ENCODE measurements around the gene TEX22.

Gene TEX22

DNA sequence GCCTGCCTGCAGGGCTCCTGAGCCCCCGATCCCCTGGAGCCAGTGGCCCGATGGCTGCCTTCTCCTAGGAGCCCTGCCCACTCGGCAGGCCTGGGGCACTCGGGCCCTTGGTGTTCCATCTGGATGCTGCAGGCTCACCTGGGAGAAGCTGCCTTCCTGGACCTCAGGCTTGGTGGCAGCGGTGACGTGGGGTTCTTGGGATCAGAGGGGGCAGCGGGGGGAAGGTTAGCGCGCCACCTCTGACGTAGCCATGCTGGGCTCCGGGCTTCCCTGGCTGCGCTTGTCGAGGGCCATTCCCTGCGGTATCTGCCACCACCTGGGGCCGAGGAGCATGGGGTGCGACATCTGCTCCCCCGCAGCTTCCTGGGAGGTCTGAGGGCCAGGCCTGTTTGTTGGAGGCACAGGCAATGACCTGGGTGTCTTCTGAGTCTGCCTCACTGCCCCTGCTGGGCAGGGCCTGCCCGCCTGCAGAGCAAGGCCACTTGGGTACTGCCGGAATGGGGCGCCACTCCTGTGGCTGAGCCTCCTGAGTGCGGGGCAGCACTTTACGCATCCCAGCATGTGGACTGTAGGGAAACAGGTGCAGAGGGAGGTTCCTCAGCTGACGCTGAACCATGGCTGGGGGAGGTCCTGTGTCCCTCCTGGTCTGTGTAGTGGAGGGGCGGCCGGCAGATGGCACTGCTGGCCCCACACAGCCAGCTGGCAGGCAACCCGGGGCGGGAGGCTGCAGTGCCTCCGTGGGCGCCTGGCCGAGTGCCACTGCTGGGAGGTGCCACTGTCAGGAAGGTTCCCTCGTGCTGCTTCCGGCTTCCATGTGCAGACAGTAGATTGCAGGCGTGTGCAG, 41.6 kb downstream of the TEX22 start:
- no peak for DNase-seq (ENCODE audit: low spot score)

DNA sequence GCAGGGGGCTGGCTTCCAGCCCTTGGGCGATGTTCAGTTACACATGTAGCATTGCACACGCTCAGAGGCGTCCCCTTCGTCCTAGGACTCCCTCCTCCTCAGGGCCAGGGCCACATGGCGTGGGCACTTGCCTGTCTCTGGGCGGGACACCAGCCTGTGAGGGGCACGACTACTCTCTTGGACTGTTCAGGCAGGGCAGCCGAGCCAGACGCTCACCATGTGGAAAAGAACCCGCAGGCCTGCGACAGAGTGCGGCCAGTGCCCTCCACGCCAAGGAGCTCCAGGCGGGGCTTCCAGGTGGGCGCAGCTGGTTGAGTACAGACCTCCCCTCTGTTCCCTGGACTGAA, 42.2 kb downstream of the TEX22 start:
- DNase-seq (ENCODE audit: low spot score): no peak

DNA sequence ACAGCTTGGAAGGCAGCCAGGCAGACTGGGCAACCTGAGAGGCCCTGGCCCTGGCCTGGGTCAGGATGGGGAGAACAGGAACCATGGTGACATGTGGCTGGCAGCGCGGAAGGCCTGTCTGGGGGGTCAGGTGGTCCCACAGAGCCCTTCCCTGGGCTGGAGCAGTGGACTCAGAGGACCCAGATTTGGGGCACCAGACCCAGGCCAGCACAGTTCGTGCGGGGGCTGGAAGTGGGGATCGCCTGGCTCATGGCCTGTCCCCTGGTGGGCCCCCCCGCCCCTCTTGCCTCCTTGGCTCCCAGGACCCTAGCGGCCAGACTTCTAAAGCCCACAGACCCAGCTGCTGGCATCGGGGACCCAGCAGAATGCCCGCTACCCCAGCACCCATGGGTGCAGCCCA, 42.7 kb downstream of the TEX22 start:
- no peak for DNase-seq (ENCODE audit: low spot score)

DNA sequence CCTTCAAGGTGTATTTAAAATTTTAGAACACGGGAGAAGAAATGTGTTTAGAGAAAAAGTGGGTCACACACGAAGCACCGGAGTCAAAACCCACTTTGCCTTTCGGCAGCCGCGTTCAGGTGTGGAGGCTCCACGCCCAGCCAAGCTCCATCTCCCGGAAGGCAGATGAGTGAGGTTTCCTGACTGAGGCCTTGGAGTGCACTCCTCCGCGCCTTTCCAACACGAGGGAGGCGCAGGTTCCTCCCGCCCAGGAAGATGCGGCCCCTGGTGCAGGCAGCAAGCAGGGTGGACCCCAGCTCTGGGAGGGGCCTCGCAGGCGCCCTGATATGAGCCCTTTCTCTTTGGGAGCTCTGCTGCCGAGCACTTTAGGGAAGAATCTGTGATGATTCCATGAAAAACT, 43.8 kb downstream of the TEX22 start:
- DNase-seq (ENCODE audit: low spot score): no peak

DNA sequence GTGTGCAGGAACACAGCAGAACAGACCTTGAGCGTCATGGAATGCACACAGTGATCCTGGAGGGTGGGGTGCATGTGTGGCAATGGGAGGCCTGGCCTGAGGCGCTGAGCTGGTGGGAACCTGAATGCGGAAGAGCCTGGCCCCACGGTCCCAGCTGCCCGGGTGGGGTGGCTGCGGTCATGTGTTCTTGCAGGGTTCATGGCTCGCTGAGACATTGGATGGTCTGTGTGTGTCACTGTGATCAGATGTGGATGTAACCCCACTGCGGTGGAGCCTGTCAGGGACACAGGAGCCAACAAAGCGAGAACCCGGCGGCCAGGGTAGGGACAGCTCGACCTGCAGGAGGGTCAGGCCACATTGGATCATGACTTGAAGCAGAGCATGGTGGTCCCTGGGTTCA, 44.5 kb downstream of the TEX22 start:
- DNase-seq (ENCODE audit: low spot score): no peak

DNA sequence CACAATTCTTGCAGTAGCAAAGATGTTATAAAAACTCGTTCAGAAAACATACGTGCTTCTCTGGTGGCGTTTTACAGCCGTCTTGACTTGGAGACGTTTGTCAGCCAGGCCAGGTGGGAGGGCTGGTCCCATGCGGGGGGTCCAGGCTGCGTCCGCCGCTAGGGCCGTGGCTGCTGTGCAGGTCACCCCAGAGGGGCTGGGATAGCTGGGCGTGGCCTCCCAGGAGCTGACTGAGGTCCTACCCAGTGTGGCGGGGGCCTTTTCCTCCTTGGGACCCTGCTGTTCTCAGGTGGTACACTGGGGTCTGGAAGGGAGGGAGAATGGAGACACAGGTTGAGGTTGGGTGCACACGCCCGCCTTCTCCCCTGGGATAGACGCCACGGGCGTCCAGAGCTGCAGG, 46.5 kb downstream of the TEX22 start:
- no peak for DNase-seq (ENCODE audit: low spot score)

DNA sequence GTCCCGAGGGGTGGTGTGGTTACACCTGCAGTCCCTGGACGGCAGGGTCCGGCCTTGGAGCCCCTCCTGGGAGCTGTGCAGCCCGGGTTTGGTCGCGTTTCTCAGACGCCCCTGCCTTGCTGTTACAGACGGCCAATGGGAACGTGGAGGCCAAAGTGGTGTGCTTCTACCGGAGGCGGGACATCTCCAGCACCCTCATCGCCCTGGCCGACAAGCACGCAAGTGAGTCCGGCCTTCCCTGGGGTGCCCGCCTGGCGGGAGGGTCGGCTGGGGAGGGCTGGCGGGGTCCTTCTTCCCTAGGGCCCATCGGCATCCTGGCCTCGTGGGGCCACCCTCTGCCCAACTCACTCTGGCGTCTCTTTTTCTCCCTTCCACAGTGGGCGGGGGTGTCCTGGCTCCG, 47.0 kb downstream of the TEX22 start:
- no peak for DNase-seq (ENCODE audit: low spot score)

DNA sequence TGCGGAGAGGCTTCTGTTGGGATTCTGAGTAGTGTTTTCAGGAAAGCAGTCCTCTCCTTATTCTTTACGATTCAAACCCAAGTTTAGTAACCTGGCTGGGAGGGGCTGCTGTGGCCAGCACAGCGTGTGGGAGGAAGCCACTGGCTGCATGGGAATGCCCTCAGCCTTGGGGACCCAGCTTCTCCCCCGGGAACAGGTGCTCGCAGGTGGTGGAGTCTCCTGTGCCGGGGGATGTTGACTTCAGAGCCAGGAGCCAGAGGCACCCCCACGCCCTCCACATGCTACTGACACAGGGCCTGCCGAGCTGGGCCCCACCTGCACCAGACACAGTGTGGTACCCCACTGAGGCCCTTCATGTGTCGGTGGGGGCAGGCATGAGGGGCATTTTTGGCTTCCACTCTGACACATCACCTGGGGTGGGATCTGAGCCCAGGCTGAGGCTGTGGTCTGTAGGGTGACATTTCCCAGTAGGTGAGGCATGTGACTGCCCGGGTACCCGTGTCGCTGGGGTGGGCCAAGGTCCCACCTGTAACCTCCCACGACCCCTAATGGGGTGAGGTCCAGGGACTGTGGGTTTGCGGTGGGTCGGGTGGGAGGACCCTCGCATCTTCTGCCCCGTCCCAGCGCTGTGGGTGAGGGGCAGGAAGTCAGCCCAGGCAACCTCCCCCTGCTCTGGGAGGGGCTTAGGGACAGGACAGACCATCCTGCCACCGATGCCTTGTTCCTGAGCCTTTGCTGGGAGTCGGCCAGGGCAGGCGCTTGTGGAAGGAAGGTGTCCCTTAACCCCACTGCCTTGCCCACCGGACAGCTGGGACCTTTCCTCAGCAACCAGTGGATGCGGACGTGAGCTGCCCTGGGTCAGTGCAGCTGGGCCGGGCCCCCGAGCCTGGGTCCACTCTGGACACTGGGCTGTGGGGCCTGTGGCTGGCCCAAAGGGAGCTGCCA, 47.8 kb downstream of the TEX22 start:
- no peak for DNase-seq (ENCODE audit: low spot score)

DNA sequence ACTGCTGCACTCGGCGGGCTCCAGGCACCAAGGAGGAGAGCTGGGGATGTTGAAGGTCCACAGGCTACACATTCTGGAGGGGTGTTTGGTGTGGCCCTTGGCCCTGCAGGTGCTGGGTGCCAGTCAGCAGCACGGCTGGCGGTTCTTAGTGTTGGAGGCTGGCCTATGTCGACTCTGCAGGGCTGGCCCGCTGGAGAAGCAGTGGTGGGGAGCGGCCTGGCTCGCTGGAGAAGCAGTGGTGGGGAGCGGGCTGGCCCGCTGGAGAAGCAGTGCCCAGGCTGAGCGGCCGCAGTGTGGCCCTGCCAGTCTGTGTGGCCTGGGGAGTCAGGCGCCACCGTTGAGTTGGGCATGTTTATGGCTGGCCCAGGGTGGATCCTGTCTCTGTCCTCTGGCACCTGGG, 48.6 kb downstream of the TEX22 start:
- DNase-seq (ENCODE audit: low spot score): no peak

DNA sequence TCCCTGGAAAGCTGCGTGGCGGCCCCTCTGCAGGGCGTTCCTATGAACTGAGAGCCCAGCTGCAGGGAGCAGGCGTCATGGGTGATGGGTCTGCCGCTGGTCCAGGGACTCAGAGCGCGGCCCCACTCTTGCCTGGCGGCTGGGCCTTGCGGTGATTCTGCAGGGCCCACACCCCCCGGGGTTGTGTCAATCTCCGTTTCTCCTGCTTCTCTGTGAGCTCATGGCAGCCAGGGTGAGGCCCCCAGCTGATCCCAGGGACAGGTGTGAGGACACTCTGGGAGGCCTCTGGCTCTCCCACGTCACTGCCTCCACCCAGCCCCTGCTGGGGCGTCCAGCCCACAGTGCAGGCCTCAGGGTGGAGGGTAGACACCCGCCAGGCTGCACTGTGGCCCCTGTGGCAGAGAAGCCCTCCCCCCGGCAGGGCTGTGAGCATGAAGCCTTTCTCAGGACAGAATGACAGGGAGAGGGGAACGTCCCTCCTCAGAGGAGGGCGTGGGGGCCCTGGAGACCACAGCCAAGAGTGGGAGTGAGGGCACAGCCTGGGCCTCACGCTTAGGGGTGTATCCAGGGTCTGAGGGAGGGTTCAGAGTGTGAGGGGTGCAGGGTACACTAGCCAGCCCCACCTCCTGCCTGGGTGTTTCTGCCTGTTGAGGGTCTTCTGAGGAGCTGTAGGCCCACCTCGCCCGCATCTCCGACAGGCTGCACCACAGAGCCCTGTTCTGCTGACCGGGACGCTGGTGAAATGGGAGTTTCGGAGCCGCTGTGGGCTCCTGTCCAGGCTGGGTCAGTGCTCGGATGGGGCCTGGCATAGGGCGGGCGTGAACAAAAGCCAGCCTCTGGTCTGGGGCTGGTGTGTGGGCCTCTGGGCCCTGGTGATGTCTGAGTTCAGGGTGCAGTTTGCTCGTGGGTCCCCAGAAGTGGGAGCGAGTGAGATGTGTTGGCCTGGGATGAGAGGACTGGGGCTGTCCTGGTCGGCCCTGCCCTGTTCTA, 49.6 kb downstream of the TEX22 start:
- no peak for DNase-seq (ENCODE audit: low spot score)

DNA sequence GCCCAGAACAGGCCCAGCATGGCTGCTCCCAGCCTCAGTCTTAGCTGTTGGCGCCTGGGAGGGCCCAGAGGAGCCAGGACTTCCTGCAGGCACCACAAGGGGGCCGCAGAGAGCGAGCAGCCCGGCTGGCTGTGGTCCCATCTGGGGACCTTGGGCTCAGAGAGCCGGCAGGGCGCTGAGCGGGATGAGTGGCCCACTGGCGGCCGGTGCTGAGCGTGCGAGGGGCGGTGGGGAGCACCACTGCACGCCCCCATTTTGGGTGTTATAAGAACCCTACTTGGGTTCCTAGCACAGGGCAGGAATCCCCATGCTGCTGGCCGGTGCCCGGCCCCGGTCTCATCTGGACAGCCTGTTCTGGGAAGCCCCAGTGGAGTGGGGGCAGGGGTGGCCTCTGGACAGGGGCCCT, 50.4 kb downstream of the TEX22 start:
- DNase-seq (ENCODE audit: low spot score): peak; percentile 91

DNA sequence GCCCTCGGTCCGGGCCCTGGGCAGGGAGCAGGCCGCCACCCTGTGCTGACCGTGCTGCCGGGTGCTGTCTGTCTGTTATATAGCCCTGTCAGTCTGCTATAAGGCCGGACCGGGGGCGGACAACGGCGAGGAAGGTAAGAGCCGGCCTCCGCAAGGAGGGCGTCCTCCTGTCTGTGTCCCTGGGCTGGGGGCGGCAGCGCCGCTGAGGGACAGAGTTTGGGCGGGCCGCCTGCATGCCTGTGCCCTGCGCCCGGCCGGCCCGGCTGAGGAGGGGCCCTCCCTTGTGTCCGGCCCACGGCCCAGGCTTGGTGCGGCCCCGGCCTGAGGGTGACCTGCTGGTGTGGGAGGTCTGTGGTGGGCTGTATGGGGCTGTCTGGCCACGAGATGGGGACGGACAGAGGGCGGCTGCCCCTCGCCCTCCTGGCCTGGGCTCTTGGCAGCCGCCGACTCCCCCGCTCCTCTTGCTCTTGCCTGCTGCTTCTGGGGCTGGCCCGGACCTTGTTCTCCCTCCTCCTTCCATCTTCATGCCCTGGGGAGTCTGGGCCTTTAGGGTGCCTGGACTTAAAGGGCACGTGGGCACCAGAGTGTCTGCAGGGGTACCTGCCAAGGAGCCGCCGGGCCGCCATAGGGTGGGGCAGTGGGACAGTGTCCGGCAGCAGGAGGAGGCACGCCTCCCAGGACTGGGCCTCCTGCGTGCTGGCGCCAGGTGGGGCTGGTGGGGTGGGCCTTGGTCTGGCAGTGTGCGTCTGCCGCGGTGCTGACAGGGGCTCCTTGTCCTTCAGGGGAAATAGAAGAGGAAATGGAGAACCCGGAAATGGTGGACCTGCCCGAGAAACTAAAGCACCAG, 51.2 kb downstream of the TEX22 start:
- DNase-seq (ENCODE audit: low spot score): no peak

DNA sequence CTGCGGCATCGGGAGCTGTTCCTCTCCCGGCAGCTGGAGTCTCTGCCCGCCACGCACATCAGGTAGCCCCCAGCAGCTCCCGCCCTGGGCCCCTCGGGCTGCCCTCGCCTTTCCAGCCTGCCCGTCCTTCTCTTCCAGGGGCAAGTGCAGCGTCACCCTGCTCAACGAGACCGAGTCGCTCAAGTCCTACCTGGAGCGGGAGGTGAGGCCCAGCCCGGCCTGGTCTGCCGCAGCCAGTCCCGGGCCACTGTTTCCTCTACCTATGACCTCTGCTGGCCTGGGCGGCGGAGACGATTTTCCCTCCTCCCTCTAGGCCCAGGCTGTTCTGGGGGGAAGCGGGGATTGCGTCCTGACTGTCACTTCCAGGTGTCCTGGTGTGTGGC, 51.8 kb downstream of the TEX22 start:
- DNase-seq (ENCODE audit: low spot score): no peak

DNA sequence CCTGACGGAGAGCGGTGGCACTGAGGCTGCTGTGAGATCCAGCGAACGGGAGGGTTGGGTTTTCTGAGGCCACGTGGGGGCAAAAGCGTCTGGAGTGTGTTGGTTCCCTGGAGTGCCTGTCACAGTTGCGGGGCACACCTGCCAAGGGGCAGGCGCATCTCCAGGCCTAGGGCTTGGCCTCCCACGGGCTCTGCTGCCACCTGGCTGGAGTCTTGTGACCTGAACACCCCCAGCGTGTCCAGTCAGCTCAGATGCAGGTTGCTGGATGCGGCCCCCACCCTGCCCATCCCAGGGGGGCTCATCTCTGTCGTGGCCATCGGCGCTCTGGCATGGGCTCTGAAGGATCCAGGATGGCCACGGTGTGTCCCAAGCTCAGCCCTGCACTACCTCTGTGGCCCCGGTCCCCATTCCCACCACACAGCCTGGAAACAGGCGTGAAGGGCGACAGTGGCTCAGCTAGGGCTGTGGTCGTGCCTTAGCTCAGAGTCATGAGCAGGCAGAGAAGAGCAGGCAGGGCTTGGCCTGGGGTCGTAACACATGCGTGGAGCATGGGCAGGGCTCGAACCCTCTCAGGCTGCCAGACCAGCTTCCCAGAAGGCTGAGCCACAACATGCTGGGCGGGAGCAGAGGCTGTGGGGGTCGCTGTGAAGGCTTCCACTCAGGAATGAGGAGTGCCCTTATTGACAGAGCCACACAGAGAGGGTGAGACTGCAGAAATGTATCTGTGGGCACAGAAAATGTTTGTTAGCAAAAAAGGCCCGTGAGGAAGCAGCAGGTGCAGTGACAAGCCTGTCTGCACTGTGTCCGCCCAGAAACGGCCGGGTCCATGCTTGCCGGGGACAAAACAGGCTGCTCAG, 52.8 kb downstream of the TEX22 start:
- DNase-seq (ENCODE audit: low spot score): no peak

DNA sequence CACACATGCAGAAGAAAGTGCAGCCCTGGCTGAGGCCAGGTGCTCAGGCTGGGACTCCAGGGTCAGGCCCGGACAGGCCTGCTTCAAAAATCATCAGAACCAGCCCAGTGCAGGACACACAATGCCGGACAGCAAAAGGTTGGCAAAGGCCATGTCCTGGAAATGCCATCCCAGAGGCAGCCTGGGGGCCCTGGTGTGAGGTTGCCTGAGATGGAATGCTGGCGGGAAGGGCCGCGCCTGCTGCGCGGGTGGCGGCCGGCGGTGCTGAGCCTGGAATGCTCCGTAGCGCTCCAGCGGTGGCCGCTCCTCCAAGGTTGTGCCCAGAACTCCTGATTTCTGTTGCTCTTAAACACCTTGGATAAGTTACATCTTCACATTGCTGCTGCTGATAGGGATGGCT, 54.6 kb downstream of the TEX22 start:
- DNase-seq (ENCODE audit: low spot score): no peak

DNA sequence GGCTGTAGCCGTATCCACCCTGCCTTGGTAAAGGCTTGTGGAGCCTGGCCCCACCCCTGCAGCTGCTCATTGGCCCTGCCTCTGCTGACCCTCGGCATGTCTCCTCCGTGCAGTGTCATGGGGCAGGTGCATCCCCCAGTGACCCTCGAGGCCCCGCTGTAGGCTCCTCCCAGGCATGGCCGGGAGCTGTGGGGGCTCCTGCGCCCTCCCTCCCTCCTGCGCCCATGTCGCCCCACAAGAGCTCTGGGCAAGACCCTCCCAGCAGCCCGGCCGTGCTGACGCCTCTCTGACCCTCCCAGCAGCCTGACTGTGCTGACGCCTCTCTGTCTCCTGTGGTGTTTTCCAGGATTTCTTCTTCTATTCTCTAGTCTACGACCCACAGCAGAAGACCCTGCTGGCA, 55.5 kb downstream of the TEX22 start:
- DNase-seq (ENCODE audit: low spot score): no peak

DNA sequence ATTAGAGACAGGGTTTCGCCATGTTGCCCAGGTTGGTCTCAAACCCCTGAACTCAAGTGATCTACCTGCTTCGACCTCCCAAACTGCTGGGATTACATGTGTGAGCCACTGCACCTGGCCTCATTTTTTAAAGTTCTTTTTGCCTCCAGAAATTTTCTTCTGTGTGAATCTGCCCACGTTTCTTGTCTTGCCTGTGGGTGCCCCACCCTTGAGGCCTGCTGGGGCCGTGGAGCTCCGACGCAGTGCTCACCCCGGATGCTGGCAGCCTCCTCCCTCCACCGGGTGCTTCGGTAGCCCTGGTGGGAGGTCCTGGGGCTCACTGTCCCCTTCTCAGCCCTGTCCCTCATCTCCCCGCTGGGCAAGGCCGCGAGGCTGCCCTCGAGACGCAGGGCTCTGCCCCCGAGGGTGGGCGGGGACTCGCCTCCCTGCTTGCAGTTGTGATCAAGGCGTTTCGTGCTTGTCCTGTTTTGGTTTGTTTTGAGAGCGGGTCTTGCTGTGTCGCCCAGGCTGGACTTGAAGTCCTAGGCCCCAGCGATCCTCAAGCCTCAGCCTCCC, 56.8 kb downstream of the TEX22 start:
- DNase-seq (ENCODE audit: low spot score): no peak

DNA sequence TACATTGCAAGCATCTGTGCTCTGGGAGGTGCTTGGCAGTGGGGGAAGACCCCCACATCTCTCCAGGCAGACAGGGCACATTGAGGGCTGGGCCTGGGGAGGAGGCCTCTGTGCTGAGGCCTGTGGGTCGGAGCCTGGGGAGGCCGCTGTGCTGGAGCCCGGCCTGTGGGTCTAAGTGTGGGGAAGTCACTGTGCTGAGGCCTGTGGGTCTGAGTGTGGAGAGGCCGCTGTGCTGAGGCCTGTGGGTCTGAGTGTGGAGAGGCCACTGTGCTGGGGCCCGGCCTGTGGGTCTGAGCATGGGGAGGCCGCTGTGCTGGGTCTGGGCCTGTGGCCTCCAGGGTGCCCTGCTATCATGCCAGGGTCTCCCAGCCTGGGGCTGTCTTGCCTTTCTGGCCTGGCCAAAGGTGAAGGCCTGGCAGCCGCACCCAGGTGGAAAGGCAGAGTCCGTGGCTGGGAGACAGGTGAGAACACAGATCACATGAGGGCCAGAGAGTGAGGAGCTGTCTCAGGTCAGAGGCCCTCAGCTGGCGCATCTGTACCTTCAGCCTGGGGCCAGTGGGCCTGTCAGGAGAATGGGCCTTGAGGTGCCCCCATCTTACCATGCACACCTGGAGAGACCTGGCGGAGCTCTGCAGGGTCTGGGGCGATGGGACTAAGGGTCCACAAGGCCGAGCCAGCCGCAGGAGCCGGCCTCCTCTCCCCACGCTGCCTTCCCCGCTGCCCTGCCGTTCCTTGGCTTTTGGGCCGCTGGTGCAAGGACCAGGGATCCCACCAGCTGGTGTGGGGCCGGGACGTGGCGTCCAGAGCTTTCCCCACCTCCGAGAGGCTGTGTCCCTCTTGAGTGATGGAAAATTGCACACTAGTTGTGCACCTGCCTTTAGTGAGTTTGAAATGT, 57.7 kb downstream of the TEX22 start:
- no peak for DNase-seq (ENCODE audit: low spot score)

All from HuH-7.5 (cell line).